SW 1271 (cell line): ENCODE data around the gene GAREM1.
"Not testable (repeated sequence)": the region's sequence is repeated elsewhere in the genome, so short reads cannot be mapped to it uniquely, and the experiment has no call there.

Source experiments
- DNase-seq, 2 experiments: peaks; one replicate each; lab custom pipeline; 2025; lab: John Stamatoyannopoulos, UW

GAREM1 gene

DNA sequence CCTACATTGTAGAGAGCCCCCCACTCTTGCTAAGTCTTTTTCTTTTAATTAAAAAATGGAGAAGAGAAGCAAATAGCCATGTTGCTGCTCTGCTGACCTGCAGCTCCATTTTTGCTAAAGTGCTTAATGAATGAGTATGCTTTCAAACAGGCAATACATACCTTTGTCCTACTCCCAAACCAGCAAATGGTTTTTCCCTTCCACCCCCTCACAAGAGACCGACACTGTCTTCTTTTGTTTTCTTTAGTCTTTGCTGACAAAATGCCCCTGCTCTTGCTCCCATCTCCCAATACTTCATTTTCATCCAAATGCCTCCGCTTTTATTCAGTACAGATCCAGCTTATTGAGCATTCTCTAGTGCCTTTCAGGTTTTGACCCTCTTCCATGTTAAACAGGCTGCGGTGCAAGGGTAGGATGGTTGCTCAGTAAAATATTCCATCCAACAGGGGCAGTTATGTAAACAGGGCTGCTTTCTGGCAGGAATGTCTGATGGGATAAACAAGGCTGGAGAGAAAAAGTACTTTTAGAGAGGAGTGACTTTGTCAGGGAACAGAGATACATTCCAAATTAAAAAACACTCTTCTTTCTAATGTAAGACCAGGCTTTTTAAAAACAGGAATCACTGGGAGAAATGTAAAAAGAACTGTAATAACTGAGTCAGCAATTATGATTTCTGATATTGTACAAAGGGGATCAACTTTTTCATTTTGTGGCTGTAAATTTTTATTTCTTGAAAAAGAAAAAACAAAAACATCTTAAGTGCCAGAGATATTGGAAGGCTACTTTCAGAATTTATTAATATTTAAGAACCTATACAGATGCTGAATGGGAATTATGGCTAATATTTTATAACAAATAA, 144.0 kb downstream of the GAREM1 start:
- DNase-seq = no peak

DNA sequence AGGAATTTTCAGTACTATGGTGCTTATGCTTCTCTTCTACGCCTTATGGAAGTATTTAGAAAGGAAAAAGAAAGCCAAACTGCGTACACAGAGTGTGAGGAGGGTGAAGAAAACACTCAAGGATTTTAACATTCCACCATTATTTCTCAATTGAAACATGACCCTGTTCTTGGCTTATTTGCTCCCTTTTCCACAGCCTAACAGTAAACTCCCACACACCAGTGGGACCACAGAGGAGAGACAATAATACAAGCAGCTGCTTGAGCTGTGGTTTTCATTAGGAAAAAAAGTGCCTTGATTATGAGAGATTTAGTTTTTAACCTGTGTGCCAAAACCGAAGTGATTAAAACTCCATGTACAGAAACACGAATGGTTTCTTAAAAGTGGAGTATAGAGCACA, 146.5 kb downstream of the GAREM1 start:
- no peak for DNase-seq

DNA sequence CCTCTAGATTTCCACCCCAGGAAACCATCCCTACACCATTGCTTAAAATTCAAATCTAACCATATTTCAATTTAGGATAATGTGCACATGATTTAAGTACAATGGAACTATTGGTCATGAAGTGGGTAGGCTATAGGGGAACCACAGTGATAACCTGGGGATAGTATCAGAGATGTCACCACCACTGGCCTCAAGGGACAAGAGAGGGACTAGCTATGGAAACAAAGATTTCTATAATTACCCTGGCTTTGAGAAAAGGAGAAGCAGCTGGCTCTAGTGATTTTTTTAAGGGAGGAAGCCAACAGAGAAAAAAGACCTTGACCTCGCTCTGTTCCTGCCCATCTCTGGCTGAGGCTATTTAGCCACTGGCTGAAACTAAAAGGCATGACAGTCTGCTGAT, 148.9 kb downstream of the GAREM1 start:
- DNase-seq = no peak

DNA sequence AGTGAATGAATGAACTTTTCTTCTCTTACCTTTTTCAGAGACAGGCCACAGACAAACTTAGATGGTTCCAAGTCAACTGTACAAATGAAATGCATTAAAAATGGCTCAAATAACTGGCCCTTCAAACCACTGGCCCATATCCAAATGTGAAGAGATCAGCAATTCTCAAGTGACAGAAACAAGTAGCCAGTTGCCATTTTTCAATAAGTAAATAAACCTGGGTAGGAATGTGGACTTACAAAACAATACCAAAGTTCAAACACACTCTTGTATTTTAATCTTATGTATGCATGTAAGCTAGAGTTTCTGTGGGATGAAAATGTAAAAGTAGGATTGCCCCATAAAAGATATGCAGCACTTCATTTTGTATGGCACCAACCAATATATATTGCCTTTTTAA, 151.6 kb downstream of the GAREM1 start:
- no peak for DNase-seq

GRCh38 chr18:32318581-32318980, 152.1 kb downstream of the GAREM1 start:
- DNase-seq = no peak

- DNase-seq = no peak
These were observed 153.0 kb downstream of the GAREM1 start for GRCh38 chr18:32317651-32318050.

DNA sequence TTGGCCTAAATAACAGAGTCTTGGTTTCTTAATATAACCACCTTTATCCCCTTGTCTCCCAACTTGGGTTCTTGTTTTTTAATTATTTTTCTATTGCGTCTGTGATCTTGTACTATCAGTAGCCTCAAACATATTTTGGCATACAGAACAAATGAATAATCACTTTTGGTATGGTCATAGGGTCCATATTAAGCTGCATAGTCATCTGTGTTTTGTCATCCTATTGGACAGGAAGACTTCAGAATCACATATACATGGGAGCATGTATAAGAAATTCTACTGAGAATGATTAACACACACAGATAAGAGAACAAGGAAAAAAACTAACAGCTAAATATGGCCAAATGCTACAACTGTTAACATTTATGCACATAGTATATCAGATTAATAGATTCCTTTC, 154.8 kb downstream of the GAREM1 start:
- DNase-seq = no peak

DNA sequence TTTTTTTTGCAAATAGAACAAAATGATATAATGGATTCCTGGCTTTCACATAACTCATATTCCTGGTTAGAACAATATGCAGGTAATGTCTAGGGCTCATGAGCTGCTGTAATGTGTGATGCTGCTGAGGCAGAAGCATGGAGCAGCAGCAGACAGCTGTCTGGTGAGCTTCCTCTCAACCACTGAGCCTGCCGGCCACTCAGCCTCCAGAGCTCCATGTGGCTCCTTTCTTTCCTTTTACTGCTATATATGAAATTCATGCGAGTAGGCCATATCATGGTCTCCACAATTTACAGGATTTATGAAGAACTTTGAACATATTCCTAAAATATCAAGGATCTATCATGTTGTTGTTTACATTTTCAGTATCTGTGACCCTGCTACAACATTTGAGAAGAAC, 159.9 kb downstream of the GAREM1 start:
- DNase-seq = no peak

GRCh38 chr18:32310101-32310500, 160.6 kb downstream of the GAREM1 start:
- no peak for DNase-seq

- DNase-seq = peak; percentile 10 to 41
These were observed 162.1 kb downstream of the GAREM1 start for GRCh38 chr18:32308493-32309120.

- DNase-seq = no peak
These were observed 167.3 kb downstream of the GAREM1 start for GRCh38 chr18:32303400-32303799.

DNA sequence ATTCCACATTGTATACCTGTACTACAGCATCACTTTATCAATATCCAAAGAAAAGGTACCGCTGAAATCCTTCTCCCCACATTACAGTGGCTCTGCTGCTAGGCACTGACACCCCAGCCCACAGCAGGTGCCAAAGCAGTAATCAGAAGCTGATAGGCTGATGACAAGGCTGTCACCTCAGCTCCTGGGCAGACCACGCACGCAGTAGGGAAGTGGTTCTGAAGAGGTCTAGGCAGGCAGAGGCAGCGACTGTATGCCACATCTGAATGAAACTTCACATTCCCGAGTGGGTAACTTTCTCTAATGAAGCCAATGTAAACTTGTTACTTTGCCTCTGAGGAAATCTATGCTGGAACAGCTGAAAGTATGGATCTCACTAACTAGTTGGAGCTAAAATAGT, 167.9 kb downstream of the GAREM1 start:
- no peak for DNase-seq

DNA sequence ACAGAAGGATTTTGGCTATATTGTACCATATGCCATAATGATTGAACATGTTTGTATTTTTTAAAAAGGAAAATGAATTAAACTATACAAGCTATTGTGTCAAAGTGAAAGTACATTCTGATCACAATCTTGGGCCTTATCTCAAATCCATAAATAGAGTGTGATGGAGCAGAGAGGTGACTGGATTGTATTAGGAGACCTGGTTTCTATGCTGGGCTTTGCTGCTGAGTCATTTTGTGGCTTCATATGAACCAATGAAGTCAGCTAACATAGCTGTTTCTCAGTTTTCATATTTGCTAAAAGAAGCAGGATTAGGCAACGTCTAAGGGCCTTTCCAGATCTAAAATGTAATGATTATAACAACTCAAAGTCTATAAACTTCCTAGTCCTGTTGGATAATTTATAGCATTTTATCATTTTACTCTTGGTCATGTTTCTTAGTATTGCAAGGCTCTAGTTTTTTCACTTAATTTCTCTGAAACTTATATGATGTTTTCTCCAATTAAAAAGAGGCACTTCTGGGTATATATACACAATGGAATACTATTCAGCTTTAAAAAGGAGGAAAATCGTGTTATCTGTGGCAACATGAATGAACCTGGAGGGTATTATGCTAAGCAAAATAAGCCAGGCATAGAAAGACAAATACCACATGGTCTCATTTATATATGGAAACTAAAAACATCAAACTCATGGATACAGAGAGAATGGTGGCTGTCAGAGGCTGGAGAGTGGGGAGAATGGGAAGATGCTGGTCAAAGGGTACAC, 168.5 kb downstream of the GAREM1 start:
- DNase-seq = no peak

DNA sequence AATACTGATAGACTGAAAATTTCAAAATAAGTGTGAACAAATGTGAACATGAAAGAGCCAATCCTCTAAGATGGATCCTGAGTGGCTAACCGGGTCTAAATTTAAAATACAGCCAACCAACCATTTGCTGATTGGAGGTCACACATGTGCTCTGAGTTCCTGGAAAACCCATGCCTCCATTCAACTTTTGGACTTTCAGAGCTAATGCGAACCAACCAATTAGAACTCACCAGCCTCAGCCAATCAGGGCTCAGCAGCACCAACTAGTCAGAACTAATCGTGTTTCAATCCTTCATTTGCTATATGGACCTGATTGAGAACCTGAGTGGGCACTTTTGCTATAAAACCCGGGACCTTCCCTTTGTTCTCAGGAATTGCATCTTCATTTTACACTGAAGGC, 169.3 kb downstream of the GAREM1 start:
- DNase-seq = no peak

DNA sequence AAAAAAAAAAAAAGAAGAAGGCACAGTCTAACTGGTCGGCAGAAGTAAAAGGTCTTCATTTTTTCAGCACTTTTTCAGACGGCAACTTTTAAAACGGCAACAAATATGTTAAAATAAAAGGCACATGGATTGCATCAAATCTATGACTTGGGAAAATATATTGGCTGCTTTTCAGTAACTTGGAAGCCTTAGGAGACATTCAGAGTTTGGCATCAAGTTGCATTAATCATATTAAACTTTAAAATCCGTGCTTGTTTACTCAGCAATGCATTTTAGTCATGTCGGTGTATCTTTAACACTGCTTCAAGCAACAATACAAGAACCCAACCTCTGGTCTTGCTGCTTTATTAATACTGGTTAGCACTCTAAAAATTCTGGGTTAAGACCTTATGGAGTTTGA, 169.8 kb downstream of the GAREM1 start:
- DNase-seq = no peak

- no peak for DNase-seq
These were observed 171.2 kb downstream of the GAREM1 start for GRCh38 chr18:32299484-32299883.

GRCh38 chr18:32298171-32298667, 172.5 kb downstream of the GAREM1 start:
- DNase-seq = no peak

DNA sequence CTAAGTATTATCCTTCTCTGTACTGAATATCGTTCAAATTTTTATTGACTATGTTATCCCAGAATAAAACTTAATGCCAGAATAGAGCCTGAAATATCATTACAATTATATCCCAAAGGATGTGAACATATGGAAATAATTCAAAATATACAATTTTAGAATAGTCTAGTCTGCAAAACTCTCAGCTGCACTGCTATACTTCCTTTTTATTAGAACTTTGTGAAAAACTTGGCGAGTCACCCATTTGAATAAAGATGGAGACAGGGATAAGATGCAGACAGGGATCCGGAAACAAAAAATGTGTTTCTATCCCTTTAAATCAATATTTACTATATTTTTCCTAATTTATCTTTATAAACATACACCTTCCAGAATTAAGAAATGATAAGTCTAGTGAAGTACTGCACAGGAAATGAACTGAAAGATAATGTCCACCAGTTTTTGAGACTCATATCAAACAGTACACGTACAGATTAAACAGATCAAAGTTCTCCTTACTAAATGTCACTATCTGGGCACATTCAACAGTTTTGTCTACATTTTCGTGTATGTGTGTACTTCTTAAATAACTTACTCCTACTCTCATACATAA, 173.0 kb downstream of the GAREM1 start:
- no peak for DNase-seq

DNA sequence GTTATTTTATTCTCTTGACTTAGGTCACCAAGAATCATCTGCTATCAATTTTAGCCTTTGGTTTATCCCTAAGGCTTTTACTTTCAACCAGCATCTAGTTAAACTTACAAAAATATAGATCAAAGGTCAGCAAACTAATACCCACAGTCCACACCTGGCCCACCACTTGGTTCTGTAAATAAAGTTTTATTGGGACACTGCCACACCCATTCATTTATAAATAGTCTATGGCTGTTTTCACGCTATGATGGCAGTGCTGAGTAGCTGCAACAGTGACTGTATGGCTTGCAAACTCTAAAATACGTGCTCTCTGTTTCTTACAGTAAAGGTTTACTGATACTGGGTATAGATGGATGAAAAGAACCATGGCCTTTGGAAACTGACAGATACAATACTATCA, 173.8 kb downstream of the GAREM1 start:
- DNase-seq = no peak

- DNase-seq = no peak
These were observed 175.1 kb downstream of the GAREM1 start for GRCh38 chr18:32295604-32296003.

- DNase-seq = no peak
These were observed 177.6 kb downstream of the GAREM1 start for GRCh38 chr18:32293107-32293506.

- DNase-seq = not testable (repeated sequence)
These were observed 179.1 kb downstream of the GAREM1 start for GRCh38 chr18:32291623-32292022.
